Transverse colon (tissue), 4 donors: ENCODE results near the gene IRX5.

Source experiments
- CTCF ChIP-seq, 5 experiments: fragments of 200-600 bp in 3 of 5; fragments of 450-650 bp in 2 of 5; sonication (generic) in 3 of 5; IDR thresholded peaks; 1 replicate in 2 of 5; 2 replicates in 3 of 5; pipeline ENCODE4 v1.5.1; 2016 to 2017; ENCODE audit warnings: antibody characterized with exemption in 5 of 5, inconsistent platforms in 3 of 5, mild to moderate bottlenecking in 2 of 5, moderate library complexity in 1 of 5
- EP300 ChIP-seq: sonication (generic); formaldehyde crosslinking; IDR thresholded peaks from one replicate; pipeline ENCODE4 v1.6.1; 2017; ENCODE audit warnings: antibody characterized with exemption, low read depth
- POLR2A ChIP-seq: fragments of 450-650 bp; IDR thresholded peaks from one replicate; pipeline ENCODE4 v1.6.1; 2016; ENCODE audit warnings: antibody characterized with exemption, mild to moderate bottlenecking, moderate library complexity
- POLR2AphosphoS5 ChIP-seq, 3 donors: sonication (generic); formaldehyde crosslinking; IDR thresholded peaks; one replicate each; pipeline ENCODE4 v1.6.1; 2016; ENCODE audit warnings: antibody characterized with exemption in 3 of 3

DNA sequence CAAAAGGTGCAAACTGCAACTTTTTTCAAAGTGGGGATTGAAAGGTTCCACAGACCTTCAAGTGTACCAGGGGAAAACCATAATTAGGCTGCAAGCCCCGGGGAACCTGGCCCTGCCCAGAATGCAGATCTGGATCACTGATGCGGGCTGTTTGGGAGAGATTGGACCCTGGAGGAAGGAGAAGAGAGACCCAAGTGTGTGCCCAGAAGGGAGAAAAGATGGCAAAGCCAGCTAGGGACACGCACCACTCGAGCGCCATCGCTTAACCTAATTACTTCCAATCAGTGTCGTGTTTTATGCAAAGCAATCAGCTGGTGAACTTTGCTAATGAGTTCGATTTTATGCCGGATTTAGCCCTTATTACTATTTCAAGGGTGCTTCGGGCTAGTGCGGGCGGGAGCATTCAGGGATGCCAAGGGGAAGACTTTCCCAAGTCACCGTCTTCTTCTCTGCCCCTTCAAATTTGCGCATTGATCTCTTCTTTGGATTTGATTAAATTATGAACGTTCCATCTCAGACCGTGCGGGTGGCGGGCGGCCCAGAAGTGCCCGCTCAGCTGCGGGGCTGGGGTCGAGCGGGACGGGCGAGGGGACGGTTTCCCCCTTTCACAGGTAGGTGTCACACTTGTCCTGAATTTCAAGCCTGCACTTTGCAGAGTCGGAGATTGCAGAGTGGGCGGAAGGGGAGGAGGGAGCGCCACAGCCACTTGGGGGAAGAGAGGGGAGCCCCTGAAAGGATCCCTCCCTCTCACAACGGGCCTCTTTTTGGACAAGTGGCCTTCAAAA lies 4.0 kb downstream of the IRX5 start:
- TF ChIP-seq POLR2A = no peak
- no peak for TF ChIP-seq CTCF (IDR thresholded peaks at IDR 0.05)
- no peak for TF ChIP-seq EP300
- no peak for TF ChIP-seq POLR2AphosphoS5 (IDR thresholded peaks at IDR 0.05)
